ENCODE results near the gene KRT72. TPM values are rescaled to one million over a fixed set of nuclear protein-coding genes. Genes with fewer than 3 reads are reported as not detected.

The KRT72 gene
- total and polyA plus RNA-seq, 2 donors (not counting 3 experiments of a cell fraction or from before 2014, with no cell fraction given) = not detected

DNA sequence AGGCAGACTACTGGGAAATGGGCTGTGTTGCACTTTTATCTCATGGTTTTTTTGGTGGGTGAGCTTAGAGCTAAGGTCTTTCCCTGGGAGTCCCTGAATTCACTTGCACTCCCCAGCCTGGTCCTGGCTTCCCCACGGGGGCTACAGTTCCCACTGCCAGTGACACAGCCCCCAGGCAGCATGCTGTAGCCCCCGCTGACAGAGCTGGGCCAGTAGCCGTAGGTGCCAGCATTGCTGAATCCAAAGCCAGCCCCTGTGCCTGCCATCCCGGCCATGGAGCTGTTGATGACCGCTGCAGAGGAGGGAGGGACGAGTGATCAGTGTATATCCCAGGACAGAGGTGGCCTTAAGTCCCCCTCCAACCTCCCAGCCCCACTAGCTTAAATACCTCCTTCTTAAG is 6.9 kb upstream of the KRT72 start:
- ChIA-PET CTCF (no interaction called here), POLR2A (no interaction called here)
- Histone ChIP-seq H3K27me3 (ENCODE audit: control insufficient read depth in 2 of 2, insufficient read depth in 2 of 2, low read length in 2 of 2) (peaks cover 0 to 3% of the 10 kb centered on the region in 2 experiments), H3K4me3 (replicated peaks in 1 of 3; ENCODE audit: insufficient read depth in 1 of 3, low read depth in 1 of 3, low read length in 3 of 3) (no peak overlapping the region), H4K20me1 (replicated peaks; ENCODE audit: control insufficient read depth, extremely low read depth, insufficient read depth, low read length) (no peaks in the 10 kb centered on the region), H3K9me3 (replicated peaks; ENCODE audit: control insufficient read depth, insufficient read depth, low read length) (no peaks in the 10 kb centered on the region), H3K4me1 (ENCODE audit: control insufficient read depth, extremely low read depth, insufficient read depth, low read length) (no peaks in the 10 kb centered on the region), H3K36me3 (ENCODE audit: control insufficient read depth in 2 of 2, extremely low read depth in 1 of 2, insufficient read depth in 2 of 2, low read length in 2 of 2) (no peaks in the 10 kb centered on the region), H3K27ac (ENCODE audit: insufficient read depth, low read depth, low read length) (no peak overlapping the region), H3K9ac (replicated peaks; ENCODE audit: extremely low read depth, insufficient read depth, low read length) (no peak overlapping the region), H3K4me2 (ENCODE audit: insufficient read depth, low read length) (no peak overlapping the region), H2AFZ (ENCODE audit: low read depth, low read length) (no peak overlapping the region), H3K79me2 (ENCODE audit: control insufficient read depth, insufficient read depth, low read length) (no peaks in the 10 kb centered on the region), H3K9me1 (replicated peaks; ENCODE audit: control insufficient read depth, extremely low read depth, insufficient read depth, low read length) (no peaks in the 10 kb centered on the region)
- dilution Hi-C loops (cut with MboI; ENCODE audit: extremely low pct_ligation_motif_present, low sequenced_read_pairs) = no loop called here
- TF ChIP-seq POLR2AphosphoS5 (IDR thresholded peaks at IDR 0.05; ENCODE audit: insufficient read depth, low read depth, low read length) = no peak
- TF ChIP-seq FOS (IDR thresholded peaks at IDR 0.05; ENCODE audit: borderline replicate concordance, insufficient read depth, low read length) = no peak
- no peak for TF ChIP-seq POLR2A (IDR thresholded peaks at IDR 0.05; ENCODE audit: low read depth, low read length)
- no peak for TF ChIP-seq GATA2 (IDR thresholded peaks at IDR 0.05; ENCODE audit: insufficient read depth, insufficient read length, low read depth, low read length)
- TF ChIP-seq, protein P1, sequence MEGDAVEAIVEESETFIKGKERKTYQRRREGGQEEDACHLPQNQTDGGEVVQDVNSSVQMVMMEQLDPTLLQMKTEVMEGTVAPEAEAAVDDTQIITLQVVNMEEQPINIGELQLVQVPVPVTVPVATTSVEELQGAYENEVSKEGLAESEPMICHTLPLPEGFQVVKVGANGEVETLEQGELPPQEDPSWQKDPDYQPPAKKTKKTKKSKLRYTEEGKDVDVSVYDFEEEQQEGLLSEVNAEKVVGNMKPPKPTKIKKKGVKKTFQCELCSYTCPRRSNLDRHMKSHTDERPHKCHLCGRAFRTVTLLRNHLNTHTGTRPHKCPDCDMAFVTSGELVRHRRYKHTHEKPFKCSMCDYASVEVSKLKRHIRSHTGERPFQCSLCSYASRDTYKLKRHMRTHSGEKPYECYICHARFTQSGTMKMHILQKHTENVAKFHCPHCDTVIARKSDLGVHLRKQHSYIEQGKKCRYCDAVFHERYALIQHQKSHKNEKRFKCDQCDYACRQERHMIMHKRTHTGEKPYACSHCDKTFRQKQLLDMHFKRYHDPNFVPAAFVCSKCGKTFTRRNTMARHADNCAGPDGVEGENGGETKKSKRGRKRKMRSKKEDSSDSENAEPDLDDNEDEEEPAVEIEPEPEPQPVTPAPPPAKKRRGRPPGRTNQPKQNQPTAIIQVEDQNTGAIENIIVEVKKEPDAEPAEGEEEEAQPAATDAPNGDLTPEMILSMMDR (IDR thresholded peaks at IDR 0.05; ENCODE audit: extremely low read depth in 1 of 2, insufficient read depth in 1 of 2, low read depth in 1 of 2, low read length in 2 of 2) = no peak
- TF ChIP-seq MYC (IDR thresholded peaks at IDR 0.05; ENCODE audit: low read depth, low read length) = no peak
- TF ChIP-seq, protein P2, sequence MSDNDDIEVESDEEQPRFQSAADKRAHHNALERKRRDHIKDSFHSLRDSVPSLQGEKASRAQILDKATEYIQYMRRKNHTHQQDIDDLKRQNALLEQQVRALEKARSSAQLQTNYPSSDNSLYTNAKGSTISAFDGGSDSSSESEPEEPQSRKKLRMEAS (IDR thresholded peaks at IDR 0.05; ENCODE audit: insufficient read depth, insufficient read length) = no peak
- TF ChIP-seq JUN (IDR thresholded peaks at IDR 0.05; ENCODE audit: borderline replicate concordance, insufficient read depth, insufficient read length, low read depth) = no peak
- TF ChIP-seq EZH2 (IDR thresholded peaks at IDR 0.05; ENCODE audit: borderline replicate concordance, low read depth, low read length, severe bottlenecking) = no peak
- no TSS peak for BruUV-seq (replicated peaks)
- DNase-seq (ENCODE audit: low read depth, low spot score) (no peak), FAIRE-seq (no peak)
- intact Hi-C loops (cut with micrococcal nuclease) = no loop called here
